Daoy (cell line): ENCODE results near the gene SLC9A7. TPM values are rescaled to one million over a fixed set of nuclear protein-coding genes. Genes with fewer than 3 reads are reported as not detected.

Experiments used
- DNase-seq: peaks from one replicate; pipeline ENCODE4 v3.0.0-alpha.2; 2015; ENCODE audit warnings: low read depth
- total RNA-seq: library from RNA; depleted of rRNA; stranded (reverse); fragments of >200 nt; shearing (Covaris generic); gene quantifications from 2 replicates; pipeline ENCODE4 v1.2.3, GENCODE V29; 2014

Gene SLC9A7
- total RNA-seq, 1 experiment from 2014 or later: 13.1 TPM

- DNase-seq: peak; percentile 9
Measured at GRCh38 chrX:46649421-46650260, 109.3 kb downstream of the SLC9A7 start.

GRCh38 chrX:46648660-46649059 is 110.3 kb downstream of the SLC9A7 start:
- DNase-seq: no peak

GRCh38 chrX:46647251-46647650 is 111.7 kb downstream of the SLC9A7 start:
- no peak for DNase-seq

GRCh38 chrX:46645614-46646013 is 113.3 kb downstream of the SLC9A7 start:
- no peak for DNase-seq

- no peak for DNase-seq
Measured at GRCh38 chrX:46643636-46644035, 115.3 kb downstream of the SLC9A7 start.

- DNase-seq: no peak
Measured at GRCh38 chrX:46642145-46642544, 116.8 kb downstream of the SLC9A7 start.

GRCh38 chrX:46637938-46638337 is 121.0 kb downstream of the SLC9A7 start:
- DNase-seq: peak; percentile 12

- no peak for DNase-seq
Measured at GRCh38 chrX:46636223-46636622, 122.7 kb downstream of the SLC9A7 start.

- DNase-seq: no peak
Measured at GRCh38 chrX:46635186-46635585, 123.7 kb downstream of the SLC9A7 start.

- DNase-seq: no peak
Measured at GRCh38 chrX:46634577-46634976, 124.3 kb downstream of the SLC9A7 start.

GRCh38 chrX:46630141-46630540 is 128.8 kb downstream of the SLC9A7 start:
- no peak for DNase-seq

GRCh38 chrX:46628460-46629371 is 130.2 kb downstream of the SLC9A7 start:
- DNase-seq: no peak

GRCh38 chrX:46627711-46628419 is 131.1 kb downstream of the SLC9A7 start:
- DNase-seq: no peak

- DNase-seq: no peak
Measured at GRCh38 chrX:46627062-46627461, 131.9 kb downstream of the SLC9A7 start.

- DNase-seq: no peak
Measured at GRCh38 chrX:46626566-46626965, 132.4 kb downstream of the SLC9A7 start.

GRCh38 chrX:46624090-46624786 is 134.7 kb downstream of the SLC9A7 start:
- no peak for DNase-seq

- no peak for DNase-seq
Measured at GRCh38 chrX:46621572-46621971, 137.3 kb downstream of the SLC9A7 start.

- DNase-seq: no peak
Measured at GRCh38 chrX:46620505-46620904, 138.4 kb downstream of the SLC9A7 start.

- no peak for DNase-seq
Measured at GRCh38 chrX:46618947-46619346, 140.0 kb downstream of the SLC9A7 start.

- no peak for DNase-seq
Measured at GRCh38 chrX:46617906-46618305, 141.0 kb downstream of the SLC9A7 start.

GRCh38 chrX:46611658-46612362 is 147.1 kb downstream of the SLC9A7 start:
- no peak for DNase-seq
